OCI-LY3 (cell line): ENCODE data around the gene ZNF337.
A peak's percentile ranks its signal among the peaks of the same experiment; 100 is the strongest.
"Not testable (repeated sequence)": the region's sequence is repeated elsewhere in the genome, so short reads cannot be mapped to it uniquely, and the experiment has no call there.

Source experiments
- H2AFZ ChIP-seq: fragments of 200-600, 300-600 bp; shearing (Covaris generic); 2 replicates; pipeline ENCODE4 v1.6.0; 2014; ENCODE audit warnings: antibody characterized with exemption, low read depth, low read length
- H3K27ac ChIP-seq: fragments of 200-600, 300-600 bp; sonication (generic); 2 replicates; pipeline ENCODE4 v1.5.1; 2014; ENCODE audit warnings: mild to moderate bottlenecking, low read length, moderate library complexity, mixed read lengths
- H3K27me3 ChIP-seq: fragments of 200-600, 300-600 bp; sonication (generic); 2 replicates; pipeline ENCODE4 v1.6.1; 2014; ENCODE audit warnings: low read depth, low read length, mixed read lengths
- H3K36me3 ChIP-seq: fragments of 200-600, 300-600 bp; sonication (generic); replicated peaks from 2 replicates; pipeline ENCODE3; 2014; ENCODE audit warnings: low read depth, low read length, mixed read lengths
- H3K4me1 ChIP-seq: fragments of 300-600, 200-600 bp; sonication (generic); 2 replicates; pipeline ENCODE4 v1.6.1; 2014; ENCODE audit warnings: low read length, mixed read lengths
- H3K4me2 ChIP-seq: fragments of 200-600, 300-600 bp; sonication (generic); 2 replicates; pipeline ENCODE4 v1.6.1; 2014; ENCODE audit warnings: low read length, mixed read lengths
- H3K4me3 ChIP-seq: fragments of 300-600, 200-600 bp; sonication (generic); 2 replicates; pipeline ENCODE4 v1.5.1; 2014; ENCODE audit warnings: antibody characterized with exemption, mild to moderate bottlenecking, low read length, moderate library complexity
- H3K79me2 ChIP-seq: fragments of 300-600, 200-600 bp; shearing (Covaris generic); 2 replicates; pipeline ENCODE4 v1.6.1; 2014; ENCODE audit warnings: mild to moderate bottlenecking, low read length, mixed read lengths
- H3K9ac ChIP-seq: fragments of 300-600, 200-600 bp; shearing (Covaris generic); 2 replicates; pipeline ENCODE4 v1.6.0; 2014; ENCODE audit warnings: mild to moderate bottlenecking, low read length, moderate library complexity
- H3K9me3 ChIP-seq: fragments of 200-600, 300-600 bp; shearing (Covaris generic); 2 replicates; pipeline ENCODE4 v1.6.1; 2014; ENCODE audit warnings: low read length, mixed read lengths; ENCODE audit not compliant: insufficient read depth
- H4K20me1 ChIP-seq: fragments of 200-600, 300-600 bp; sonication (generic); 2 replicates; pipeline ENCODE4 v1.6.1; 2016; ENCODE audit warnings: low read length, mixed read lengths; ENCODE audit not compliant: insufficient read depth
- EZH2phosphoT487 ChIP-seq: fragments of 200-600 bp; shearing (Covaris generic); IDR thresholded peaks from 2 replicates; pipeline ENCODE4 v1.6.1; 2018; ENCODE audit warnings: antibody characterized with exemption, mixed run types, low read depth
- TF ChIP-seq, protein P1 (sequence below): fragments of 200-600, 300-600 bp; sonication (generic); IDR thresholded peaks from 2 replicates; pipeline ENCODE4 v1.5.1; 2014; ENCODE audit warnings: antibody characterized with exemption, low read length, low read depth

The ZNF337 gene

DNA sequence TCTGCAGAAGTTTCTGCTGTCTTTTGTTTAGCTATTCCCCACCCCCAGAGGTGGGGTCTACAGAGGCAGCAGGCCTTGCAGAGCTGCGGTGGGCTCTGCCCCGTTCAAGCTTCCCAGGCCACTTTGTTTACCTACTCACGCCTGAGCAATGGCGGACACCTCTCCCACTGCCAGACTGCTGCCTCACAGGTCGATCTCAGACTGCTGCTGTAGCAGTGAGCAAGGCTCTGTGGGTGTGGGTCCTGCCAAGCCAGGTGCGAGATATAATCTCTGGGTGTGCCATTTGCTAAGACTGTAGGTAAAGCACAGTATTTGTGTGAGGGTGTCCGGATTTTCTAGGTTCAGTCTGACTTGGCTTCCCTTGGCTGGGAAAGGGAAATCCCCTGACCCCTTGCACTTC is 23.6 kb upstream of the ZNF337 start:
- no peak overlapping the region for H3K9ac ChIP-seq
- H4K20me1 ChIP-seq = no peaks in the 10 kb centered on the region
- no peak overlapping the region for H2AFZ ChIP-seq
- no peak overlapping the region for H3K4me3 ChIP-seq
- TF ChIP-seq, protein P1, sequence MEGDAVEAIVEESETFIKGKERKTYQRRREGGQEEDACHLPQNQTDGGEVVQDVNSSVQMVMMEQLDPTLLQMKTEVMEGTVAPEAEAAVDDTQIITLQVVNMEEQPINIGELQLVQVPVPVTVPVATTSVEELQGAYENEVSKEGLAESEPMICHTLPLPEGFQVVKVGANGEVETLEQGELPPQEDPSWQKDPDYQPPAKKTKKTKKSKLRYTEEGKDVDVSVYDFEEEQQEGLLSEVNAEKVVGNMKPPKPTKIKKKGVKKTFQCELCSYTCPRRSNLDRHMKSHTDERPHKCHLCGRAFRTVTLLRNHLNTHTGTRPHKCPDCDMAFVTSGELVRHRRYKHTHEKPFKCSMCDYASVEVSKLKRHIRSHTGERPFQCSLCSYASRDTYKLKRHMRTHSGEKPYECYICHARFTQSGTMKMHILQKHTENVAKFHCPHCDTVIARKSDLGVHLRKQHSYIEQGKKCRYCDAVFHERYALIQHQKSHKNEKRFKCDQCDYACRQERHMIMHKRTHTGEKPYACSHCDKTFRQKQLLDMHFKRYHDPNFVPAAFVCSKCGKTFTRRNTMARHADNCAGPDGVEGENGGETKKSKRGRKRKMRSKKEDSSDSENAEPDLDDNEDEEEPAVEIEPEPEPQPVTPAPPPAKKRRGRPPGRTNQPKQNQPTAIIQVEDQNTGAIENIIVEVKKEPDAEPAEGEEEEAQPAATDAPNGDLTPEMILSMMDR = no peak
- no peak for TF ChIP-seq EZH2phosphoT487
- H3K9me3 ChIP-seq = no peaks in the 10 kb centered on the region
- no peaks in the 10 kb centered on the region for H3K36me3 ChIP-seq
- H3K27ac ChIP-seq = no peak overlapping the region
- no peaks in the 10 kb centered on the region for H3K27me3 ChIP-seq
- H3K4me1 ChIP-seq = no peaks in the 10 kb centered on the region
- no peak overlapping the region for H3K4me2 ChIP-seq
- no peaks in the 10 kb centered on the region for H3K79me2 ChIP-seq

DNA sequence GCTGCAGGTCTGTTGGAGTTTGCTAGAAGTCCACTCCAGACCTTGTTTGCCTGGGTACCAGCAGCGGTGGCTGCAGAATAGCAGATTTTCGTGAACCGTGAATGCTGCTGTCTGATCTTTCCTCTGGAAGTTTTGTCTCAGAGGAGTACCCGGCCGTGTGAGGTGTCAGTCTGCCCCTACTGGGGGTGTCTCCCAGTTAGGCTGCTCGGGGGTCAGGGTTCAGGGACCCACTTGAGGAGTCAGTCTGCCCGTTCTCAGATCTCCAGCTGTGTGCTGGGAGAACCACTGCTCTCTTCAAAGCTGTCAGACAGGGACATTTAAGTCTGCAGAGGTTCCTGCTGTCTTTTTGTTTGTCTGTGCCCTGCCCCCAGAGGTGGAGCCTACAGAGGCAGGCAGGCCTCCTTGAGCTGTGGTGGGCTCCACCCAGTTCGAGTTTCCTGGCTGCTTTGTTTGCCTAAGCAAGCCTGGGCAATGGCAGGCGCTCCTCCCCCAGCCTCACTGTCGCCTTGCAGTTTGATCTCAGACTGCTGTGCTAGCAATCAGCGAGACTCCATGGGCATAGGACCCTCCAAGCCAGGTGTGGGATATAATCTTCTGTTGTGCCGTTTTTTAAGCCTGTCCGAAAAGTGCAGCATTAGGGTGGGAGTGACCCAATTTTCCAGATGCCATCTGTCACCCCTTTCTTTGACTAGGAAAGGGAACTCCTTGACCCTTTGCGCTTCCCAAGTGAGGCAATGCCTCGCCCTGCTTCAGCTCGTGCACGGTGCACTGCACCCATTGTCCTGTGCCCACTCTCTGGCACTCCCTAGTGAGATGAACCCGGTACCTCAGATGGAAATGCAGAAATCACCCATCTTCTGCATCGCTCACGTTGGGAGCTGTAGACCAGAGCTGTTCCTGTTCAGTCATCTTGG is 22.5 kb upstream of the ZNF337 start:
- not testable (repeated sequence) for H3K27ac ChIP-seq, H3K4me2 ChIP-seq

DNA sequence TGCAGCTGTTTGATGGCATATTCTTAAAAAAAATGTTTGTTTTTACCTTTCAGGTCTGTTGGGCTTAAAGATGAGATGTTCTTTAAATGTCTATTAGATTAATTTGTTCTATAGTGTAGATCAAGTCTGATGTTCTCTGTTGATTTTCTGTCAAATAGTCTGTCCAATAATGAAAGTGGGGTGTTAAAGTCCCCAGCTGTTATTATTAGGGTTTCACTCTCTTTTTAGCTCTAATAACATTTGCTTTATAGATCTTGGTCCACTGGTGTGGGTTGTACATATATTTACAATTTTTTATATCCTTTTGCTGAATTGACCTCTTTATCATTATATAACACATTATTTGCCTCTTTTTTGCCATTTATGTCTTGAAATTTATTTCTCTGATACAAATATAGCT is 11.0 kb upstream of the ZNF337 start:
- no peak overlapping the region for H3K27ac ChIP-seq
- no peak overlapping the region for H3K4me2 ChIP-seq
- no peaks in the 10 kb centered on the region for H3K79me2 ChIP-seq
- H3K9me3 ChIP-seq = no peaks in the 10 kb centered on the region
- H4K20me1 ChIP-seq = no peaks in the 10 kb centered on the region
- no peak for TF ChIP-seq EZH2phosphoT487
- H3K4me1 ChIP-seq = peaks cover 7% of the 10 kb centered on the region
- H3K9ac ChIP-seq = no peak overlapping the region
- H2AFZ ChIP-seq = no peak overlapping the region
- no peaks in the 10 kb centered on the region for H3K27me3 ChIP-seq
- H3K4me3 ChIP-seq = no peak overlapping the region
- no peaks in the 10 kb centered on the region for H3K36me3 ChIP-seq

More for the DNA sequence above, 22.5 kb upstream of the ZNF337 start:
- not testable (repeated sequence) for H3K36me3 ChIP-seq, H4K20me1 ChIP-seq, H3K9me3 ChIP-seq, H3K4me1 ChIP-seq, H3K9ac ChIP-seq, H3K27me3 ChIP-seq, H3K79me2 ChIP-seq, H3K4me3 ChIP-seq, H2AFZ ChIP-seq

DNA sequence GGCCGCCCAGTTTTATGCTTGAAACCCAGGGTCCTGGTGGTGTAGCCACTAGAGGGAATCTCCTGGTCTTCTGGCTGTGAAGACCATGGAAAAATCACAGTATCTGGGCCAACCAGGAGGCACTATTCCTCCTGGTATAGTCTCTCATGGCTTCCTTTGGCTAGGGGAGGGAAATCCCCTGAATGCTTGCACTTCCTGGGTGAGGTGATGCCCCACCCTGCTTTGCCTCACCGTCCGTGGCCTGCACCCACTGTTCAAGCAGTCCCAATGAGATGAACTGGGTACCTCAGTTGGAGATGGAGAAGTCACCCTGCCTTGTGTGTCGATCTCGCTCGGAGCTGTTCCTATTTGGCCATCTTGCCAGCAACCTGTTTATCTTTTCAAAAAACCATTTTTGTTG is 10.1 kb upstream of the ZNF337 start:
- H3K4me2 ChIP-seq = peak overlapping the region; percentile 24
- H3K79me2 ChIP-seq = no peaks in the 10 kb centered on the region
- H4K20me1 ChIP-seq = no peaks in the 10 kb centered on the region
- H3K9me3 ChIP-seq = no peaks in the 10 kb centered on the region
- peak overlapping the region; percentile 29; the same call in 1 of the 2 replicates for H3K9ac ChIP-seq
- H3K27me3 ChIP-seq = no peaks in the 10 kb centered on the region
- H3K36me3 ChIP-seq = no peaks in the 10 kb centered on the region
- H3K27ac ChIP-seq = no peak overlapping the region
- H3K4me3 ChIP-seq = peak overlapping the region; percentile 38; the same call in 1 of the 2 replicates
- peaks cover 7% of the 10 kb centered on the region for H3K4me1 ChIP-seq
- TF ChIP-seq, protein P1 = no peak
- no peak for TF ChIP-seq EZH2phosphoT487
- H2AFZ ChIP-seq = peak overlapping the region; percentile 47; the same call in 1 of the 2 replicates

DNA sequence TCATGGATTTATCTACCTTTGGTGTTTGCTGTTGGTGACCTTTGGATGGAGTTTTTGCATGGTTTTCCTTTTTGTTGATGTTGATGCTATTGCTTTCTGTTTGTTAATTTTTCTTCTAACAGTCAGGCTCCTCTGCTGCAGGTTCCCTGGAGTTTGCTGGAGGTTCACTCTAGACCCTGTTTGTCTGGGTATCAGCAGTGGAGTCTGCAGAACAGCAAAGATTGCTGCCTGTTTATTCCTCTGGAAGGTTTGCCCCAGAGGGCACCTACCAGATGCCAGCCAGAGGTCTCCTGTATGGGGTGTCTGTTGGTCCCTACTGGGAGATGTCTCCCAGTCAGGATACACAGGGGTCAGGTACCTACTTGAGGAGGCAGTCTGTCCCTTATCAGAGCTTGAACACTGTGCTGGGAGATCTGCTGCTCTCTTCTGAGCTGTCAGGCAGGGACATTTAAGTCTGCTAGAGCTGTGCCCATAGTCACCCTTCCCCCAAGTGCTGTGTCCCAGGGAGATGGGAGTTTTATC is 9.2 kb upstream of the ZNF337 start:
- no peaks in the 10 kb centered on the region for H3K79me2 ChIP-seq
- H3K27ac ChIP-seq = no peak overlapping the region
- H3K4me2 ChIP-seq = no peak overlapping the region
- H3K4me3 ChIP-seq = no peak overlapping the region
- H3K4me1 ChIP-seq = peaks cover 7% of the 10 kb centered on the region
- H2AFZ ChIP-seq = no peak overlapping the region
- TF ChIP-seq, protein P1 = no peak
- no peak for TF ChIP-seq EZH2phosphoT487
- H3K36me3 ChIP-seq = no peaks in the 10 kb centered on the region
- H4K20me1 ChIP-seq = no peaks in the 10 kb centered on the region
- no peak overlapping the region for H3K9ac ChIP-seq
- no peaks in the 10 kb centered on the region for H3K9me3 ChIP-seq
- no peaks in the 10 kb centered on the region for H3K27me3 ChIP-seq

DNA sequence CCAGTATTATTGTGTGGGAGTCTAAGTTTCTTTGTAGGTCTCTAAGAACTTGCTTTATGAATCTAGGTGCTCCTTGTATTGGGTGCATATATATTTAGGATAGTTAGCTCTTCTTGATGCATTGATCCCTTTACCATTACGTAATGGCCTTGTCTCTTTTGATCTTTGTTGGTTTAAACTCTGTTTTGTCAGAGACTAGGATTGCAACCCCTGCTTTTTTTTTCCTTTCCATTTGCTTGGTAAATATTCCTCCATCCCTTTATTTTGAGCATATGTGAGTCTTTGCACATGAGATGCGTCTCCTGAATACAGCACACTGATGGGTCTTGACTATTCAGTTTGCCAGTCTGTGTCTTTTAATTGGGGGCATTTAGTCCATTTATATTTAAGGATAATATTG is 7.7 kb upstream of the ZNF337 start:
- not testable (repeated sequence) for H3K27me3 ChIP-seq, H2AFZ ChIP-seq, H3K4me1 ChIP-seq, H3K9me3 ChIP-seq, H3K4me2 ChIP-seq, H3K9ac ChIP-seq, H3K36me3 ChIP-seq, H4K20me1 ChIP-seq, H3K79me2 ChIP-seq, H3K27ac ChIP-seq, H3K4me3 ChIP-seq

DNA sequence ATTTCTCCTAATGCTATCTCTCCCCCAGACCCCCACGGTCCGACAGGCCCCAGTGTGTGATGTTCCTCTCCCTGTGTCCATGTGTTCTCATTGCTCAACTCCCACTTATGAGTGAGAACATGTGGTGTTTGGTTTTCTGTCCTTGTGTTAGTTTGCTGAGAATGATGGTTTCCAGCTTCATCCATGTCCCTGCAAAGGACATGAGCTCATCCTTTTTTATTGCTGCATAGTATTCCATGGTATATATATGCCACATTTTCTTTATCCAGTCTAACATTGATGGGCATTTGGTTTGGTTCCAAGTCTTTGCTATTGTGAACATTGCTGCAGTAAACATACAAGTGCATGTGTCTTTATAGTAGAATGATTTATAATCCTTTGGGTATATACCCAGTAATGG is 4.2 kb upstream of the ZNF337 start:
- H3K27ac ChIP-seq, H3K4me1 ChIP-seq, H3K4me3 ChIP-seq, H4K20me1 ChIP-seq, H3K79me2 ChIP-seq, H3K36me3 ChIP-seq, H2AFZ ChIP-seq, H3K9ac ChIP-seq, H3K4me2 ChIP-seq, H3K9me3 ChIP-seq, H3K27me3 ChIP-seq: not testable (repeated sequence)
